Panc1 (cell line): ENCODE results near the gene MYO18B. TPM values are rescaled to one million over a fixed set of nuclear protein-coding genes. Genes with fewer than 3 reads are reported as not detected.

Experiments used
- ATAC-seq: fragments of 200-7000 bp; cut with Tn5 transposase; 2 replicates; pipeline ENCODE4 v1.9.1; 2020; ENCODE audit warnings: mild to moderate bottlenecking, moderate library complexity
- BruUV-seq: library from RNA; stranded (reverse); fragments of 400-500 nt; replicated peaks from 2 replicates; lab custom pipeline; 2021; lab: Mats Ljungman, UMichigan
- CTCF ChIA-PET: fragments of 300-600 bp; sonication (Branson Sonifier 250); formaldehyde crosslinking; loops from one replicate; lab custom pipeline; 2022; ENCODE audit warnings: antibody characterized with exemption; lab: Charles Lee
- POLR2A ChIA-PET: fragments of 300-600 bp; sonication (Branson Sonifier 250); formaldehyde crosslinking; loops from one replicate; lab custom pipeline; 2022; ENCODE audit warnings: antibody characterized with exemption; lab: Charles Lee
- DNase-seq: peaks from one replicate; pipeline ENCODE4 v3.0.0-alpha.2; 2010; ENCODE audit warnings: low read depth, low spot score
- H3K27ac ChIP-seq: 2 replicates; pipeline ENCODE4 v1.5.1; 2011; ENCODE audit warnings: mild to moderate bottlenecking, low read length, inconsistent platforms
- H3K27me3 ChIP-seq: fragments of 200-500 bp; sonication (Bioruptor generic); 2 replicates; pipeline ENCODE4 v1.6.0; 2014; ENCODE audit warnings: low read length, inconsistent platforms; ENCODE audit not compliant: control insufficient read depth, insufficient read depth
- H3K36me3 ChIP-seq: fragments of 200-500 bp; sonication (Bioruptor generic); 2 replicates; pipeline ENCODE4 v1.5.1; 2014; ENCODE audit warnings: inconsistent platforms, mild to moderate bottlenecking, low read length, moderate library complexity; ENCODE audit not compliant: control insufficient read depth, insufficient read depth
- H3K4me1 ChIP-seq: 2 replicates; pipeline ENCODE4 v1.5.1; 2011; ENCODE audit warnings: inconsistent platforms, mild to moderate bottlenecking, low read length, moderate library complexity; ENCODE audit not compliant: control insufficient read depth, insufficient read depth
- H3K4me3 ChIP-seq, 2 experiments: 2 replicates each; pipeline ENCODE4 v1.5.1; 2011 to 2012; ENCODE audit warnings: low read depth in 2 of 2, low read length in 2 of 2, mild to moderate bottlenecking in 2 of 2, inconsistent platforms in 1 of 2, moderate library complexity in 1 of 2
- H3K9me3 ChIP-seq: fragments of 200-500 bp; sonication (Bioruptor generic); 2 replicates; pipeline ENCODE4 v1.5.1; 2014; ENCODE audit warnings: low read depth, mild to moderate bottlenecking, inconsistent platforms, low read length, moderate library complexity; ENCODE audit not compliant: control insufficient read depth, insufficient read depth
- POLR2AphosphoS5 ChIP-seq: IDR thresholded peaks from 2 replicates; pipeline ENCODE4 v1.6.1; 2012; ENCODE audit warnings: mild to moderate bottlenecking, low read depth, low read length, moderate library complexity
- SIN3A ChIP-seq: IDR thresholded peaks from 2 replicates; pipeline ENCODE4 v1.6.1; 2012; ENCODE audit warnings: low read depth, mild to moderate bottlenecking, low read length, moderate library complexity, borderline replicate concordance; ENCODE audit not compliant: insufficient read depth
- TCF7L2 ChIP-seq: IDR thresholded peaks from 2 replicates; pipeline ENCODE4 v1.6.1; 2011; ENCODE audit warnings: mild to moderate bottlenecking, low read depth, low read length, inconsistent platforms
- in situ Hi-C: cut with HindIII; loops from 2 replicates; pipeline ENCODE4 v1.10.0; 2016; ENCODE audit warnings: low sequenced_read_pairs, low pct_unique_long_range_greater_than_20kb
- intact Hi-C: fragments of 100-400 bp; cut with micrococcal nuclease; formaldehyde crosslinking; loops from one replicate; pipeline ENCODE4 v1.10.0; 2022; ENCODE audit not compliant: unreplicated experiment
- total RNA-seq: library from RNA; stranded (reverse); gene quantifications from one replicate; pipeline ENCODE4 v1.2.1, GENCODE V29; 2021; ENCODE audit not compliant: unreplicated experiment
- TF ChIP-seq, protein P1 (sequence below), 2 experiments: IDR thresholded peaks; 2 replicates each; pipeline ENCODE4 v1.6.1; 2011 to 2012; ENCODE audit warnings: low read depth in 2 of 2, control low read depth in 1 of 2, low read length in 1 of 2, mild to moderate bottlenecking in 1 of 2, moderate library complexity in 1 of 2; ENCODE audit not compliant: insufficient read depth in 1 of 2
- TF ChIP-seq, protein P2 (sequence below): fragments of 450-650 bp; IDR thresholded peaks from 2 replicates; pipeline ENCODE4 v1.5.1; 2017; ENCODE audit warnings: mild to moderate bottlenecking

The MYO18B gene
- total RNA-seq, 1 experiment from 2014 or later: not detected

DNA sequence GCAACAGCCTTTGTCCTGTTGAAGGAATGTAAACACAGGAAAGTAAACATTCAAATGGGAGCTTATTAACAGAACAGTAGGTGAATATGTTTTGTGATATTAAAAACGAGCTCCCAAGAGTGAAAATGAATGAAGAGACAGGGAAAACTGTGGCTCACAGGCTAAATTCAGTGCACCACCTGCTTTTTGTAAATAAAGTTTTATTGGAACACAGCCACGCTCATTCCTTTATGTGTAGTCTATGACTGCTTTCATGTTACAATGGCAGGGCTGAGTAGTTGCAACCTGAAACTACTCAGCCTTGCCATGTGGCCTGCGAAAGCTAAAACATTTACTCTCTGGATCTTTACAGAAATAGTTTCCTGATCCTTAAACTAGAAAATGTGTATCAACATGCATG is 136.9 kb downstream of the MYO18B start:
- Histone ChIP-seq H3K36me3 (no peaks in the 10 kb centered on the region), H3K4me3 (no peak overlapping the region), H3K27me3 (no peaks in the 10 kb centered on the region), H3K4me1 (no peaks in the 10 kb centered on the region; the same call in 1 of the 2 replicates), H3K9me3 (no peaks in the 10 kb centered on the region), H3K27ac (no peak overlapping the region)
- intact Hi-C loops: no loop called here
- TF ChIP-seq, protein P1, sequence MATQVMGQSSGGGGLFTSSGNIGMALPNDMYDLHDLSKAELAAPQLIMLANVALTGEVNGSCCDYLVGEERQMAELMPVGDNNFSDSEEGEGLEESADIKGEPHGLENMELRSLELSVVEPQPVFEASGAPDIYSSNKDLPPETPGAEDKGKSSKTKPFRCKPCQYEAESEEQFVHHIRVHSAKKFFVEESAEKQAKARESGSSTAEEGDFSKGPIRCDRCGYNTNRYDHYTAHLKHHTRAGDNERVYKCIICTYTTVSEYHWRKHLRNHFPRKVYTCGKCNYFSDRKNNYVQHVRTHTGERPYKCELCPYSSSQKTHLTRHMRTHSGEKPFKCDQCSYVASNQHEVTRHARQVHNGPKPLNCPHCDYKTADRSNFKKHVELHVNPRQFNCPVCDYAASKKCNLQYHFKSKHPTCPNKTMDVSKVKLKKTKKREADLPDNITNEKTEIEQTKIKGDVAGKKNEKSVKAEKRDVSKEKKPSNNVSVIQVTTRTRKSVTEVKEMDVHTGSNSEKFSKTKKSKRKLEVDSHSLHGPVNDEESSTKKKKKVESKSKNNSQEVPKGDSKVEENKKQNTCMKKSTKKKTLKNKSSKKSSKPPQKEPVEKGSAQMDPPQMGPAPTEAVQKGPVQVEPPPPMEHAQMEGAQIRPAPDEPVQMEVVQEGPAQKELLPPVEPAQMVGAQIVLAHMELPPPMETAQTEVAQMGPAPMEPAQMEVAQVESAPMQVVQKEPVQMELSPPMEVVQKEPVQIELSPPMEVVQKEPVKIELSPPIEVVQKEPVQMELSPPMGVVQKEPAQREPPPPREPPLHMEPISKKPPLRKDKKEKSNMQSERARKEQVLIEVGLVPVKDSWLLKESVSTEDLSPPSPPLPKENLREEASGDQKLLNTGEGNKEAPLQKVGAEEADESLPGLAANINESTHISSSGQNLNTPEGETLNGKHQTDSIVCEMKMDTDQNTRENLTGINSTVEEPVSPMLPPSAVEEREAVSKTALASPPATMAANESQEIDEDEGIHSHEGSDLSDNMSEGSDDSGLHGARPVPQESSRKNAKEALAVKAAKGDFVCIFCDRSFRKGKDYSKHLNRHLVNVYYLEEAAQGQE (IDR thresholded peaks at IDR 0.05; ENCODE audit: insufficient read depth in 1 of 2, low read depth in 2 of 2, low read length in 1 of 2): no peak
- no peak for TF ChIP-seq SIN3A
- no peak for TF ChIP-seq POLR2AphosphoS5
- no peak for TF ChIP-seq TCF7L2
- TF ChIP-seq, protein P2, sequence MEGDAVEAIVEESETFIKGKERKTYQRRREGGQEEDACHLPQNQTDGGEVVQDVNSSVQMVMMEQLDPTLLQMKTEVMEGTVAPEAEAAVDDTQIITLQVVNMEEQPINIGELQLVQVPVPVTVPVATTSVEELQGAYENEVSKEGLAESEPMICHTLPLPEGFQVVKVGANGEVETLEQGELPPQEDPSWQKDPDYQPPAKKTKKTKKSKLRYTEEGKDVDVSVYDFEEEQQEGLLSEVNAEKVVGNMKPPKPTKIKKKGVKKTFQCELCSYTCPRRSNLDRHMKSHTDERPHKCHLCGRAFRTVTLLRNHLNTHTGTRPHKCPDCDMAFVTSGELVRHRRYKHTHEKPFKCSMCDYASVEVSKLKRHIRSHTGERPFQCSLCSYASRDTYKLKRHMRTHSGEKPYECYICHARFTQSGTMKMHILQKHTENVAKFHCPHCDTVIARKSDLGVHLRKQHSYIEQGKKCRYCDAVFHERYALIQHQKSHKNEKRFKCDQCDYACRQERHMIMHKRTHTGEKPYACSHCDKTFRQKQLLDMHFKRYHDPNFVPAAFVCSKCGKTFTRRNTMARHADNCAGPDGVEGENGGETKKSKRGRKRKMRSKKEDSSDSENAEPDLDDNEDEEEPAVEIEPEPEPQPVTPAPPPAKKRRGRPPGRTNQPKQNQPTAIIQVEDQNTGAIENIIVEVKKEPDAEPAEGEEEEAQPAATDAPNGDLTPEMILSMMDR: no peak
- POLR2A ChIA-PET: no interaction called here
- CTCF ChIA-PET: no interaction called here
- DNase-seq: no peak
- ATAC-seq: no peak
- in situ Hi-C loops: no loop called here
- no TSS peak for BruUV-seq

DNA sequence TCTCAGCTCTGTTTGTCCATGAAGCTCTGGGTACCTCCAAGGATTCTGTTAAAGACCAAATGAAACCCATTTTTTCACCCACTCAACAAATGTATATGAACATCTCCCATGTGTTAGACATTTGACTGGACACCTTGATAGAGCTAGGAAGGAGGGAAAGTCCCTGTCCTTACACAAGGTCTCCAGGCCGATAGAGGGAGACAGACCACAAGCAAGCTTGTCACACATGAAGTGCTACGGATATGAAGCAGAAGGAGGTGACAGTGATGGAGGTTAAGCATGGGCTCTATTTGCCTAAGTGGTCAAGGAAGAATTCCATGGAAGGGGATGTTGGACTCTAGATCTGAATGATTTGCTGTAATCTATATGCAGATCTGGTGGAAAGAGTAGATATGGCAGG is 138.5 kb downstream of the MYO18B start:
- no peaks in the 10 kb centered on the region; the same call in 1 of the 2 replicates for H3K4me1 ChIP-seq
- intact Hi-C loops (no loop called here), in situ Hi-C loops (no loop called here)
- H3K27me3 ChIP-seq: no peaks in the 10 kb centered on the region
- no TSS peak for BruUV-seq
- H3K4me3 ChIP-seq: no peak overlapping the region
- ChIA-PET CTCF (interaction anchor here (0.6 kb wide), 1 partner anchor 1497 kb away, joined by 4 read pairs; no protein-coding TSS in a partner anchor), POLR2A (no interaction called here)
- H3K27ac ChIP-seq: no peak overlapping the region
- TF ChIP-seq, protein P2: peak; percentile 19
- TF ChIP-seq, protein P1 (IDR thresholded peaks at IDR 0.05; ENCODE audit: insufficient read depth in 1 of 2, low read depth in 2 of 2, low read length in 1 of 2): no peak
- ATAC-seq (no peak), DNase-seq (no peak)
- H3K9me3 ChIP-seq: no peaks in the 10 kb centered on the region
- no peaks in the 10 kb centered on the region for H3K36me3 ChIP-seq
